HepG2 (cell line): ENCODE data around the gene ACSF3. TPM values are rescaled to one million over a fixed set of nuclear protein-coding genes. Genes with fewer than 3 reads are reported as not detected.
"Not testable (repeated sequence)": the region's sequence is repeated elsewhere in the genome, so short reads cannot be mapped to it uniquely, and the experiment has no call there.

Source experiments
- ATAC-seq: fragments of 200-7000 bp; cut with Tn5 transposase; 3 replicates; pipeline ENCODE4 v1.9.1; 2020; ENCODE audit warnings: mild to moderate bottlenecking, moderate library complexity
- BruUV-seq: library from RNA; stranded (reverse); fragments of 400-500 nt; replicated peaks from 2 replicates; lab custom pipeline; 2021; lab: Mats Ljungman, UMichigan
- CTCF ChIA-PET: fragments of 300-600 bp; formaldehyde crosslinking; extraction: SDS; loops from one replicate; lab custom pipeline; 2021; ENCODE audit warnings: low total read pairs, inconsistent platforms, low intra/inter-chr PET ratio; lab: Yijun Ruan, JAX
- POLR2A ChIA-PET: fragments of 350-600 bp; sonication (Branson Sonifier 250); formaldehyde crosslinking; loops from one replicate; lab custom pipeline; 2020; ENCODE audit warnings: antibody characterized with exemption, inconsistent platforms; lab: Yijun Ruan, JAX
- DNase-seq: peaks from one replicate; pipeline ENCODE4 v3.0.0-alpha.2; 2015; ENCODE audit warnings: low spot score
- FAIRE-seq: peaks from 3 replicates; lab custom pipeline; 2011; peaks lifted over from hg19 to GRCh38; lab: Jason Lieb, UNC
- H2AFZ ChIP-seq: one replicate; pipeline ENCODE4 v1.6.1; 2011; ENCODE audit warnings: low read length, inconsistent platforms
- H3K27ac ChIP-seq: fragments of 300-600 bp; 3 replicates; pipeline ENCODE4 v1.8.0; 2011; ENCODE audit warnings: mixed run types, mild to moderate bottlenecking, mixed read lengths, low read length, inconsistent platforms; ENCODE audit not compliant: insufficient read depth; ENCODE audit errors: extremely low read length
- H3K27me3 ChIP-seq, 2 experiments: fragments of 200-600 bp in 1 of 2; 2 replicates in 1 of 2; 3 replicates in 1 of 2; pipeline versions ENCODE4 v1.6.0 to v1.8.0; 2011; ENCODE audit warnings: low read length in 2 of 2, mild to moderate bottlenecking in 2 of 2, moderate library complexity in 2 of 2, inconsistent platforms in 1 of 2; ENCODE audit not compliant: insufficient read depth in 2 of 2, control insufficient read depth in 1 of 2
- H3K36me3 ChIP-seq, 2 experiments: fragments of 200-600 bp in 1 of 2; replicated peaks in 1 of 2; 2 replicates in 1 of 2; 3 replicates in 1 of 2; pipeline versions ENCODE4 v1.5.1 to v1.8.0; 2011; ENCODE audit warnings: low read length in 2 of 2, inconsistent platforms in 1 of 2; ENCODE audit not compliant: insufficient read depth in 2 of 2, control insufficient read depth in 1 of 2
- H3K4me1 ChIP-seq: 2 replicates; pipeline ENCODE4 v1.5.1; 2012; ENCODE audit warnings: low read length, inconsistent platforms; ENCODE audit not compliant: insufficient read depth
- H3K4me2 ChIP-seq: 2 replicates; pipeline ENCODE4 v1.6.0; 2011; ENCODE audit warnings: low read depth, low read length, inconsistent platforms
- H3K4me3 ChIP-seq, 3 experiments: fragments of 200-600 bp in 1 of 3; sonication (generic), shearing (Covaris generic) in 1 of 3; replicated peaks in 1 of 3; 2 replicates each; pipeline ENCODE4 v1.5.1; 2011 to 2016; ENCODE audit warnings: low read length in 3 of 3, inconsistent platforms in 2 of 3, low read depth in 2 of 3, mild to moderate bottlenecking in 2 of 3, control low read depth in 1 of 3, mixed read lengths in 1 of 3; ENCODE audit not compliant: insufficient read depth in 1 of 3
- H3K79me2 ChIP-seq: one replicate; pipeline ENCODE4 v1.6.1; 2011; ENCODE audit warnings: low read length, inconsistent platforms; ENCODE audit not compliant: insufficient read depth
- H3K9ac ChIP-seq: 2 replicates; pipeline ENCODE4 v1.6.0; 2011; ENCODE audit warnings: mild to moderate bottlenecking, low read depth, low read length, inconsistent platforms; ENCODE audit not compliant: insufficient read depth
- H3K9me3 ChIP-seq: 2 replicates; pipeline ENCODE4 v1.5.1; 2012; ENCODE audit warnings: mild to moderate bottlenecking, low read length
- H4K20me1 ChIP-seq: 2 replicates; pipeline ENCODE4 v1.6.0; 2011; ENCODE audit warnings: inconsistent platforms, mild to moderate bottlenecking, low read length, moderate library complexity; ENCODE audit not compliant: insufficient read depth
- CHD4 ChIP-seq: fragments of 200-600 bp; sonication (generic); IDR thresholded peaks from 2 replicates; pipeline ENCODE4 v1.7.0; 2017; ENCODE audit warnings: mild to moderate bottlenecking, low read length, borderline replicate concordance
- FOXA1 ChIP-seq, 2 experiments: fragments of 450-650 bp in 1 of 2; sonication (generic) in 1 of 2; formaldehyde crosslinking in 1 of 2; IDR thresholded peaks; 2 replicates each; pipeline versions ENCODE4 v1.4.0 to v1.6.1; 2016 to 2020; ENCODE audit warnings: missing genetic modification reagents in 1 of 2
- HNRNPL ChIP-seq: fragments of 200-400 bp; formaldehyde crosslinking; IDR thresholded peaks from 2 replicates; pipeline ENCODE4 v1.6.1; 2017; ENCODE audit warnings: mild to moderate bottlenecking, low read depth, low read length
- KDM1A ChIP-seq: IDR thresholded peaks from 2 replicates; pipeline ENCODE4 v1.6.1; 2016; ENCODE audit warnings: missing compliant biosample characterization
- ZBTB39 ChIP-seq: sonication (generic); formaldehyde crosslinking; IDR thresholded peaks from 2 replicates; pipeline ENCODE4 v1.5.0; 2020; ENCODE audit warnings: missing genetic modification reagents
- ZKSCAN8 ChIP-seq: IDR thresholded peaks from 2 replicates; pipeline ENCODE4 v1.6.1; 2016; ENCODE audit warnings: borderline replicate concordance, missing genetic modification reagents, missing compliant biosample characterization
- ZNF580 ChIP-seq: IDR thresholded peaks from 2 replicates; pipeline ENCODE4 v1.6.1; 2016; ENCODE audit warnings: low read depth, borderline replicate concordance
- ZSCAN21 ChIP-seq: sonication (generic); formaldehyde crosslinking; IDR thresholded peaks from 2 replicates; pipeline ENCODE4 v1.8.0; 2022; ENCODE audit warnings: mild to moderate bottlenecking, missing genetic modification reagents, moderate library complexity, borderline replicate concordance
- WGBS: methylation state at CpG from one replicate; pipeline ENCODE4 v1.1.6; 2017; ENCODE audit warnings: low lambda C conversion rate; 5-methylcytosine and 5-hydroxymethylcytosine counted together
- in situ Hi-C: cut with HindIII; loops from 2 replicates; pipeline ENCODE4 v1.10.0; 2017; ENCODE audit warnings: low pct_unique_long_range_greater_than_20kb; ENCODE audit not compliant: extremely low pct_ligation_motif_present
- intact Hi-C: fragments of 100-400 bp; cut with micrococcal nuclease; formaldehyde crosslinking; loops from one replicate; pipeline ENCODE4 v1.10.0; 2022; ENCODE audit not compliant: unreplicated experiment
- polyA plus RNA-seq, 8 experiments: library from polyadenylated mRNA; depleted of rRNA in 3 of 8; stranded (reverse) in 7 of 8; unstranded in 1 of 8; fragments of >200 nt; fragmentation: Illumina TruSeq in 4 of 8; extraction: Trizol in 4 of 8; gene quantifications; 2 replicates each; pipeline versions ENCODE4 v1.2.1 to v1.2.3, GENCODE V29; 2011 to 2016; ENCODE audit warnings: low read depth in 4 of 8, missing spikeins in 1 of 8, mixed read lengths in 1 of 8; ENCODE audit not compliant: insufficient read depth in 1 of 8
- total RNA-seq, 5 experiments: library from RNA; depleted of rRNA; stranded (reverse); fragments of >200 nt; fragmentation: Illumina TruSeq; extraction: Trizol; gene quantifications; 2 replicates each; pipeline ENCODE4 v1.2.3, GENCODE V29; 2016; ENCODE audit warnings: low read depth in 1 of 5

Gene ACSF3
- total and polyA plus RNA-seq, 2 of the 13 experiments (the other 11 are each of a cell fraction or from before 2014, with no cell fraction given) = 14.9 to 30.6 TPM

- ATAC-seq; H3K36me3 ChIP-seq; BruUV-seq; in situ Hi-C loops; H3K27ac ChIP-seq; H3K9me3 ChIP-seq; DNase-seq; H3K4me3 ChIP-seq; H3K9ac ChIP-seq; FAIRE-seq; H3K4me2 ChIP-seq; H3K79me2 ChIP-seq; H2AFZ ChIP-seq; TF ChIP-seq FOXA1 (CRISPR knock-in tag; IDR thresholded peaks at IDR 0.05): not testable (repeated sequence)
- H3K4me1 ChIP-seq = peaks cover 51% of the 10 kb centered on the region
- 49% methylated on average over 13 of the region's 20 CpGs for WGBS
- peaks cover 44% of the 10 kb centered on the region for H4K20me1 ChIP-seq
- TF ChIP-seq ZKSCAN8 (CRISPR knock-in tag) = peak; percentile 51; the same call in 1 of the 2 replicates
- peak; percentile 39; the same call in 1 of the 2 replicates for TF ChIP-seq ZNF580 (CRISPR knock-in tag)
- 0 out of 2 replicates have a peak, but pooled peaks have one; percentile 43 for TF ChIP-seq ZSCAN21 (CRISPR knock-in tag)
- TF ChIP-seq FOXA1 (IDR thresholded peaks at IDR 0.05) = peak; percentile 81
- TF ChIP-seq KDM1A (CRISPR knock-in tag) = peak; percentile 68; the same call in 1 of the 2 replicates
- 0 out of 2 replicates have a peak, but pooled peaks have one; percentile 70 for TF ChIP-seq ZBTB39
- 0 out of 2 replicates have a peak, but pooled peaks have one; percentile 2 for TF ChIP-seq HNRNPL
- TF ChIP-seq CHD4 = peak; percentile 99
- POLR2A ChIA-PET = interaction anchor here (1.1 to 1.5 kb wide), 2 partner anchors 31 to 330 kb away, joined by 3 to 4 read pairs; partner anchors contain the start of genes GALNS, TRAPPC2L and ZNF778
- CTCF ChIA-PET = interaction anchor here (1.3 kb wide), 1 partner anchor 30 kb away, joined by 5 read pairs; no protein-coding TSS in a partner anchor
- intact Hi-C loops = loop anchor here (1.0 kb wide), 1 partner anchor 13 kb away; no protein-coding TSS in a partner anchor
- H3K27me3 ChIP-seq = peaks cover 0 to 30% of the 10 kb centered on the region in 2 experiments; a peak in 4 of 5 replicates
Observed at GRCh38 chr16:89186593-89187031, 93.0 kb downstream of the ACSF3 start.
